ENCODE data around the gene PSMG4. TPM values are rescaled to one million over a fixed set of nuclear protein-coding genes. Genes with fewer than 3 reads are reported as not detected.

Gene PSMG4
- total RNA-seq, 4 donors from 2014 or later: 10.1 to 22.7 (median 16.7) TPM

DNA sequence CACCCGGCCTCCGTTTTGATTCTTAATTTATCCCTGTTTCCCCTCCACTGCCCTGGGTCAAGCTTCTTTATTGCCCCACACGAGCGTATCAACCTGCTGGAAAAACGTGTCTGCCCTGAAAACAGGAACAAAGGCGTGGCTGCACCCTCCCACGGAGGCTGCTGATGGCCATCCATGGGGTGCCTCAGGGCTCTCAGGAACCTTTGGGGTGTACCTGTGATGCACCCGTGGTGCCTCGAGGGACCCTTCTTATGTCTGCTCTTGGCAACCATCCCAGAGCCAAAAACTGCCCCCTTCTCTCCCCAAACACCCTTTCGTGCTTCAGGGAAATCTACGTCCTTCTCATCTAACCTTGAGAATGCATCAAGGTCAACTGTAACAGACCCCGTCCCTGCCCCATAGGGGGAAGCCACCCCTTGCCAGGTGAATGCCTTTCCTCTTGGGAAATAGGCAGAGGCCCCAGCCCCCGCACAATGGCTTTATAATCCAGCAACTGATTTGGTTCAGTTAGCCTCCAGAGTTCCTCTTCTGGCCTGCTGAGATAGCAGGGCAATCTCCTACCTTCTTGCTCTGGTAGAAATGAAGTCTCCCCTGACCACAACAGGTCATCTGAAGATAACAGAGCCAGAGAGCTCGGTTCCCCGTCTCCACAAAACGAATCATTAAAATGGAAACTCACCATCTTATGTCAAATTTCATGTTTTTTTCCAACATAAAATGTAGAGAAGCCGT is 29.4 kb downstream of the PSMG4 start:
- no peaks in the 10 kb centered on the region for H3K36me3 ChIP-seq
- no peak for TF ChIP-seq CTCF (IDR thresholded peaks at IDR 0.05)
- no peak for TF ChIP-seq EP300 (IDR thresholded peaks at IDR 0.05; ENCODE audit: low read depth)
- TF ChIP-seq POLR2AphosphoS5 (IDR thresholded peaks at IDR 0.05): no peak
- TF ChIP-seq POLR2A (IDR thresholded peaks at IDR 0.05): no peak
- intact Hi-C loops (cut with DNase I; ENCODE audit: low total_unique reads): no loop called here
- no peaks in the 10 kb centered on the region for H3K27me3 ChIP-seq
- in situ Hi-C loops (cut with MboI; ENCODE audit: low pct_ligation_motif_present in 1 of 4, low pct_unique_long_range_greater_than_20kb in 1 of 4, low sequenced_read_pairs in 3 of 4): loop anchor here (5.0 to 25.0 kb wide), 5 partner anchors 167 to 699 kb away; partner anchors contain the start of gene SLC22A23 (in 4 of the 4)
- no peaks in the 10 kb centered on the region for H3K4me1 ChIP-seq
- H3K4me3 ChIP-seq: no peak overlapping the region
- H3K27ac ChIP-seq: no peak overlapping the region
- DNase-seq: peak; percentile 6
- WGBS, 2 donors (ENCODE audit: low coverage in 1 of 2): 73 to 88% methylated on average over 7 to 17 of the region's 17 CpGs
- H3K9me3 ChIP-seq: no peaks in the 10 kb centered on the region

DNA sequence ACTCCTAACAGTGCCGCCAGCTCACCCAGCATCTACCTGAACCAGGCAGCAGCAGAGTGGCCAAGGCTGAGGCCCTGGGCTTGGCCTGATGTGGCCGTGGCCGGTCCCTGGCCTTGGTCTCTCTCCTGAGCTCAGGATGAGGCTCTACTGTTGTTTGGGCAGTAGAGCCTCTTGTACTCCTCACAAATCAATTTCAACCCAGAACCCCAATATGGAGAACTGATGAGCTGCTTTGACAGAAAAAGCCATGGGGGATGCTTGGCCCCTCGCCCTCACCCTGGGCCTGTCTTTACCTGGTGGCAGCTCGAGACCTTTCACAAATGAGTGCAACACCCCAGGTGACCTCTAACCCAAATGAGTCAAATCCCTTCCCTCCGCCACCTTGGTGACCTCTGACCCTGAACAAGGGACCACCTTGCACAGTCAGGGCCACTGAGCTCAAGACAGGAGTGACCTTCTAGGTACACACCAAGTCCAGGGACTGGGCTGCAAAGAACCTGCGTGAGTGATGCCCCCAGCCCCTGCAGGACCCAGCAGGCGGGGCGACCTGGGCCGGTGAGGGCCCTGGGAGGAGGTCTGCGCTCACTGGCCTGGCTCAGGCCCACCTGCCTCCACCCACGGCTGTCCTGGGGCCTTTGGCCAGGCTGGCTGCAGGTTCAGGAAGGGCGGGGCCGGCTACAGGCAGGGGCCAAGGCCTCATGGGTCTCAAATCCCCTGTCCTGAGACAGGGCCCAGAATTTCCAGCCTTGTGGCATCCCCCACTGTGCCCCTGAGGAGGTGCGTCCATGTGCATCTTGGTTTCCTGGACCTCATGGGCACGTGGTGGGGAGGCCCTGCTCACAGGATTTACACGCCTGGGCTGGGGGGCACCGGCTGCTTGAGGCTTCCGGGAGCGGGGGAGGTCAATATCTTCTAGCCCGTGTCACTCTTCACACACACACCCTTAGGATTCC is 30.2 kb downstream of the PSMG4 start:
- intact Hi-C loops (cut with DNase I; ENCODE audit: low total_unique reads) (no loop called here), in situ Hi-C loops (cut with MboI; ENCODE audit: low pct_ligation_motif_present in 1 of 4, low pct_unique_long_range_greater_than_20kb in 1 of 4, low sequenced_read_pairs in 3 of 4) (loop anchor here (5.0 to 25.0 kb wide), 5 partner anchors 166 to 698 kb away; partner anchors contain the start of gene SLC22A23 (in 4 of the 4))
- TF ChIP-seq CTCF (IDR thresholded peaks at IDR 0.05): no peak
- TF ChIP-seq POLR2AphosphoS5 (IDR thresholded peaks at IDR 0.05): peak in 1 of 3 donors; percentile 4

DNA sequence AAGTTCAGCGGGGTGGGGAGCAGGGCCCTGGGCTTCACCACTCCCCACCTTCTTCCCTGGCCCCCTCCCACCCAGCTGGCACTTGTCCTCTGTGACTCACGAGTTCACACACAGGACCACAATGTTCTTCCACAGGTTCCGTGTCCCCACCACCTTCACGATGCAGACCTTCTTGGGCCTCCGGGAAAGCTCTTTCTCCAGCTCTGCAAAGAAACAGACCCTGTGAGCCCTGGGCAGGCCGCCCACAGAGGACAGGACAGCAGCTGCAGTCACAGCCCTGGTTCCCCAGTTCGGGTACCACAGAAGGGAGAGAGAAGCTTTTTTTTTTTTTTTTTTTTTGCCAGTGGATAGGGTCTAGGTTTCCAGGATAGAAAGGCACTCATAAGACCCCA is 30.9 kb downstream of the PSMG4 start:
- Histone ChIP-seq H3K27me3 (no peaks in the 10 kb centered on the region), H3K36me3 (no peaks in the 10 kb centered on the region), H3K9me3 (no peaks in the 10 kb centered on the region), H3K4me3 (no peak overlapping the region), H3K4me1 (no peaks in the 10 kb centered on the region), H3K27ac (no peak overlapping the region)
- in situ Hi-C loops (cut with MboI; ENCODE audit: low pct_ligation_motif_present in 1 of 4, low pct_unique_long_range_greater_than_20kb in 1 of 4, low sequenced_read_pairs in 3 of 4): loop anchor here (5.0 to 25.0 kb wide), 5 partner anchors 165 to 698 kb away; partner anchors contain the start of gene SLC22A23 (in 4 of the 4)
- WGBS, 2 donors (ENCODE audit: low coverage in 1 of 2): 86 to 91% methylated on average over 4 to 7 of the region's 7 CpGs
- DNase-seq: no peak
- intact Hi-C loops (cut with DNase I; ENCODE audit: low total_unique reads): no loop called here
- TF ChIP-seq EP300 (IDR thresholded peaks at IDR 0.05; ENCODE audit: low read depth) (no peak), POLR2AphosphoS5 (IDR thresholded peaks at IDR 0.05) (no peak), POLR2A (IDR thresholded peaks at IDR 0.05) (no peak), CTCF (IDR thresholded peaks at IDR 0.05) (no peak)

More for the DNA sequence above, 30.2 kb downstream of the PSMG4 start:
- Histone ChIP-seq H3K27me3 (no peaks in the 10 kb centered on the region), H3K36me3 (no peaks in the 10 kb centered on the region), H3K4me3 (no peak overlapping the region), H3K9me3 (no peaks in the 10 kb centered on the region), H3K27ac (no peak overlapping the region), H3K4me1 (no peaks in the 10 kb centered on the region)
- WGBS, 2 donors (ENCODE audit: low coverage in 1 of 2): 90% methylated on average over 13 of the region's 21 CpGs; no CpG with 5 or more reads in 1 of the 2 donors
- no peak for DNase-seq

Data from transverse colon (tissue), 4 donors.